GM12891 (cell line): ENCODE results near the gene PHAF1.

Source experiments
- POLR2A ChIP-seq: IDR thresholded peaks from 2 replicates; pipeline ENCODE4 v1.6.1; 2011; ENCODE audit warnings: low read depth, low read length, control low read depth
- POLR2AphosphoS5 ChIP-seq: IDR thresholded peaks from 2 replicates; pipeline ENCODE4 v1.6.1; 2011; ENCODE audit warnings: low read depth, low read length, control low read depth
- SPI1 ChIP-seq: IDR thresholded peaks from 2 replicates; pipeline ENCODE4 v1.6.1; 2011; ENCODE audit warnings: low read depth, low read length, control low read depth
- TAF1 ChIP-seq: IDR thresholded peaks from 2 replicates; pipeline ENCODE4 v1.6.1; 2011; ENCODE audit warnings: low read depth, low read length, control low read depth

- TF ChIP-seq TAF1 (no peak), POLR2A (no peak), POLR2AphosphoS5 (no peak), SPI1 (no peak)
Measured at GRCh38 chr16:67164599-67165061, 54.9 kb downstream of the PHAF1 start, which contains the start of gene HSF4.
